NCI-H748 treated with DMSO at 0.1 percent for 48 hours (cell line): ENCODE measurements around the gene RP2.

Experiments
- DNase-seq: peaks from one replicate; lab custom pipeline; 2025; lab: John Stamatoyannopoulos, UW

The RP2 gene

DNA sequence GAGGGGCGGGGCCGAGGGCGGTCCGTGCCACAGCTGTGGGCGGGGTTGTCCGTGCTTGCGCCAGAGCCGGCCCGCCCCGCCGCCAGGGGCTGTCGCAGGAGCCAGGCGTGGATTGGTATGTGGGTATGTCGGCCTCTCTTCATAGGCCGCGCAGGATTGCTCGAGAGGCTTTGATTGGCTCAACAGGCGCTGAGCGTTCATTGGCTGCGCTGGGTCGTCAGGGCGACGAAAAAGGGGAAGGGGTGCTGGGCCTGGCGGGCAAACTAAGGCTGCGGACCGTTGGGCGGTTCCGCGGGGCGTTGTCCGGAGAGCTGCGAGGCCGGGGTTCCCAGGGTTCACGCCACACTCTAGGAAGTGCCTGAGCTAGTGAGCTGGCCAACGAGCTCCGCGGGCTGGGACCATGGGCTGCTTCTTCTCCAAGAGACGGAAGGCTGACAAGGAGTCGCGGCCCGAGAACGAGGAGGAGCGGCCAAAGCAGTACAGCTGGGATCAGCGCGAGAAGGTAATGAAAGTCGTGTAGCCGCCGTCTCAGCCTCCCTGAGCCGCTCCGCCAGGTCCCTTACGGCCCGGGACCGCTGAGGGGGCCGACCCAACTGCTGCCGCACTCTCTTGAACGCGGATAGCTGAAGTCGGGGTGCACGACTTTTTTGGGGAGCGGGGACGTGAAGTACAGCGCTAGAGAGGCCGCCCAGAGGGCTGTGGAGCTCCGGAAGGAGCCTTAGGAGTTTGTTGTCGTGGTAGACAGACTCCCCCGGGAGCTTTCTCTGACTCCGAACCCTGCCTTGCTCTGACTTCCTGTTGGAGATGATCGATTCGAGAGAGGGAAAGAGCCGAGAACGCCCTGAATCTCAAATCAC is at the start of gene RP2:
Gene RP2, plus strand, starts transcription at position 343 of the 857 bp plus-strand sequence. Its CDS starts 58 bp downstream, at position 401.
- peak; percentile 91 for DNase-seq

DNA sequence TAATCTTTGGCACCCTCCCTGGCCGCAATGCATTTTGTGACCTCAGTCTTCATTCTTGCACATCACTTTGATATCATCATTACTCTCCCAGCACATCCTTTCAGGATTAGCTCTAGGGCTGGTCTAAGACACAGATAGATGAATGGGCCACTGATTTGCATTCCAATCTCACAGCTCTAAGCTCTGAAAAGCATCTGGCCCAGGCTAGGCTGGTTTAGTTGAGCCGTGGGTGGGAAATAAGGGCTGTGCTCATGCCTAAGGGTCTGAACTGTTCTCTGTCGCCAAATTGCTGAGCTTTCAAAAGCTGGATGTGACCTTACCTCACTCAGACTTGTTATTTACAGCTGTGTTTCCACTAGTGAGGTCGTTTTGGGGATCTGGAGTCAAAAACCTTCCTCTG is 47.9 kb upstream of the RP2 start:
- no peak for DNase-seq

DNA sequence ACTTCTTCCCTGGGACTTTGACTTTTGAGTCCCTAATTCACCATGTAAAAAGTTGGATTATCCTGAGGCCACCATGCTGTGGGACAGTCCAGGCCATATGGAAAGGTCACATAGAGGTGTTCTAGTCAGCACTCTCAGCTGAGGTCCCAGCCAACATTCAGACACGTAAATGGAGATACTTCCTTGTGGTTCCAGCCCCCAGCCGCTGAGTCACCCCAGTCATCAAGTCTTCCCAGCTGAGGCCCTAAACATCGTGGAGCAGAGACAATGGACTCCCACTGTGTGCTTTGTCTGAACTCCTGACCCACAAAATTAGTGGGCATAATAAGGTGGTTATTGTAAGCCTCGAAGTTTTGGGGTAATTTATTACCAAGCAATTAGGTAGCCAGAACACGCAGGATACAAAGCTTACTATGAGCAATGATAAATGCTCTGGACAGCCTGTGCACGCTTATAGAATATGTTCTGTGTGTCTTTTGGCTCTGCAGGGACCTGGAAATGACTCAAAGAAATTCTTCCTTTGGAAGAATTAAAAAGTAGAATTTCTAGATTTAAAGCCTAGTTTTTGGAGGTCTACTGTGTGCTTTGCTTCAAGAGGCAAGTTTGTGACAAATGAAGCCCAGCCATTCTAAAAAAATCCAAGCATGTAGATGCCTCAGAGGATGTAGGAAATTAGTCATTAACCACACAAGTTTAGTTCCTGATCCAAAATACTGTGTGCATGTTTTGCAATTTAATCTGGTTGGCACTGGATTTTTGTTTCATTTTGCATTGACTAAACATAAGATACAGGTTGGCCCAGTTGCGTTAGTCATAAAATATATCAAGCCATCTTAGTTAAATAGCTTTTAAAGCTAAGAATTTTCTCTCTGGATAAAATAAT is 44.7 kb upstream of the RP2 start:
- DNase-seq = no peak

DNA sequence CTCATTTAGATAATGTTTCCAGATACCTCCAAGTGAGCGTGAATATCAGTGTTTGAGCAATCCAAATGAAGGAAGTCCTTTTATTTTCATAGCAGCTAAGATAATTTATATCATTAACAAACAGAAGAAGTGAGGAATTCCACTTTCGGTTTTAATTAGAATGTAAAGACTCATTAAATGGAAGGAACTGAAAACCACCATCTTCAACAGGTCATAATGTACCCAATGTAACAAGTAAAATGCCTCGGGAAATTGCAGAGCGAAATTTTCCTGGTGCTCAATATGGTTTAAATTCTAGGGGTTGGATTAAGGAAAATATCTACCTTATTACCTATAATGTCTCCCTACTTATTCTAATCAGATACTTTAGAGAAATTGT is 44.0 kb upstream of the RP2 start:
- DNase-seq = no peak

DNA sequence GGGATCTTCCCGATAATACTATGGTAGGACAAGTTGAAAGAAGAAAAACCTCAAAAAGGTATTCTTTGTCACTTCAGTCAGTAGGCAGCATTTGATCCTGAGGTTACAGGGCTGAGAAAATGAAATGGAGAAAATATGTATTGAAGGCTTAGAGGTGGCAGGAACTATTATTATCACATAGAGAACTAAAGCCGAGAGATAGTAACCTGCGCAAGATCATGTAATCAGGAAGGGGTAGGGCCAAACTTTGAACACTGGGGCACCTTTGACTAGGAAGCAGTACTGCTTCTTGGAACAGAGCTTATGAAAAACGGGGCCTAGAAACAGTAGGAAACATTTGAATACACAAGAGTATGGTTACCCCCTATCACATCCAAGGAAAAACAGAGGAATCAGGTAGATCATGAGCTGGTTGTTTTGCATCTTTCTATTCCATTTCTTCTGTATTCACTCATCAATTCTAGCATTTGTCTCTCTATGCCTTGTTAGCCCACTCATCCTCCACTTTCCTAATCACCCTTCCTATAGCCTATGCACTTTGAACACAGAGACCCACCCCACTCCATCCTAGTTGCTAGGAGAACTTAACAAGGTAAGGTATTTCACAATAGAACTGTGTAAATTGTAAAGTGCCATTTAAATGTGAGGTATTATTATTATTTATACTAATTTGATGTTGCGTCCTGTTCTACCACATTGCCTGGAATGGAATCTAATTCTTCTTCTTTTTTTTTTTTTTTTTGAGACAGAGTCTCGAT is 43.3 kb upstream of the RP2 start:
- DNase-seq = no peak

DNA sequence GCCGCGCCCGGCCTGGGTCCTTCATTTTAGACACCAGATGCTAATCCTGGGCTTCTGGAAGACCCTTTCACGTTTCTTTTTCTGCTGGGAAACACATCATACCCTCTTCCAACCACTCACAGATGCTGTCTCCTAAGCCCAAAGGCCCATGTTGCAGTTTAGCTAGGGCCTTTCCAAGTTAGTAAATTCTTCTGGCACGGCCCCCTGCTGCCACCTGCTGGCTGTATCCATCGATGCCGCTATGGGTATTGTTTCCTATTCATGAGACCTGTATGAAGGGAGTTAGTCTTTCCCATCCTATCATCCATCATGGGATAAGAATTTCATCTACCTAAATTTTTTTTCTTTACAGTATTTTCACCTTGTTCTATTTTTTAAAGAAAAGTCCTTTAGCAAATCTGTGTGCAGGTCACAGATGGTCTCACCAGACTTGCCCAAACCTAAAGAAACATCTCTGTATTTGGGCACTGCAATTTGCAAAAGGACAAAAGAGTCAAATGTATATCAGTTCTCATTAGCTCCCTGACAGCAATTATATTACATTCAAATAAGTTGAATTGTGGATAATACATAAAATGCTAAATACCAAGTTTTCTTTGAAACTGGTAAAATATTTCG is 40.2 kb upstream of the RP2 start:
- peak; percentile 9 for DNase-seq

DNA sequence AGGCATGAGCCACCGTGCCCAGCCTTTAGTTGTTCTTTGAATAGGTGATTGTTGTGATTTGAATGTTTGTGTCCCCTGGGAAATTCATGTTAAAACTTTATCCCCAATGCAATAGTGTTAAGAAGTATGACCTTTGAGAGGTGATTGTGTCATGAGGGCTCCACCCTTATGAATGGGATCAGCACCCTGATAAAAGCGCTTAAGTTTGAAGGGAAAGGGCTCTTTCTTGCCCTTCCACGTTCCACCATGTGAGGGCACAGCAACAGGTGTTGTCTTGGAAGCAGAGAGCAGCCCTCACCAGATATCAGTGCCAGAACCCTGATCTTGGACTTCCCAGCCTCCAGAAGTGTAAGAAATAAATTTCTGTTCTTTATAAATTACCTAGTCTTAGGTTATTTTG is 33.7 kb upstream of the RP2 start:
- DNase-seq = no peak

DNA sequence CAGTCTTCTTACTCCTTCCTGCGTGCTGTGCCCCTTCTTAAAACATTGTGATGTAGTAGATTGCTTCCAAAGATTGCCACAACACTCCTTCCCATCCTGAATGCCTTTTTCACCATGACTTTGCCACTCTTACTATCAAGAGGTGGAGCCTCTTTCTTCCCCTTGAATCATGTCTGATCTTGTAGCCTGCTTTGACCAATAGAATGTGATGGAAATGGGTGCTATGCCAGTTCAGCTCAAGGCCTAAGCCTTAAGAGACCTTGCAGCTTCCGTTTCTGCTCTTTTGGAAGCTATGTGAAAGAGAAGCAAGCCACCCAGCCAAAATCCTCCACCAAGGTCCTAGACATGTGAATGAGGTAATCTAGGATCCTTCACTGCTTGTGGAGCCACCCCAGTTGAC is 31.6 kb upstream of the RP2 start:
- no peak for DNase-seq

DNA sequence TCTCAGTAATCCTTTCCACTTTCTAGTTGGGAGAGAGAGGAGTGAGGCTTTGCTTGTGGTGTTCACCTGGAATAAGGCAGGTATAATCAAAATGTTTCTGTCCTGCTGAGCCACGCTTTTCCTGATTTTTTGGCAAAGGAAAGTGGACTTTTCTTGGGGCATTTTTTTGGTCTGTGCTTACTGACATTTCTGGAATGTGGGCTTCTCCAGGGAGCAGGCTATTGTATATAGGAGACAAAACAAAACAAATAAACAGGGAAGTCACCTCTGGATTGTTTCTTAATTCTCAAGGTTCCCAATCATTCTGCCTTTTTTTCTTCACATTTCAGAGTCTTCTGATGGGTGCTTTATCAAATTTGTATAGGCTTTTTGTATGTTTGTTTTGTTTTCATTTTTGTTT is 25.7 kb upstream of the RP2 start:
- no peak for DNase-seq

DNA sequence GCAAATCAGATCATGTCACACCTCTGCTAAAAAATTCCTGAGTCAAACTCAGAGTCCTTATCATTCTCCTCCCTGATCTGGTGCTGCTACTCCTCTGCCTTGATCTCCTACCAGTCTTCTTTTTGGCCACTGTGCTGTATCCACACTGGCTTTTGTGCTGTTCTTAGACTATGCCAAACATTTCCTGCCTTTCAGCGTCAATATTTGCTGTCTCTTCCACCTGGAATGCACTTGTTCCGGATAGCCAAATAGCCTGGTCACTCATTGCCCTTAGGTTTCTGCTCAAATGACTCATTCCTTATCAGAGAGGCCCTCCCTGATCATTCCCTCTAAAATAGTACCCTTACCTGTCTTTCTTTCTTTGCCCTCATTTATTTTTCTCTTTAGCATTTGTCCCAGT is 24.4 kb upstream of the RP2 start:
- DNase-seq = no peak

DNA sequence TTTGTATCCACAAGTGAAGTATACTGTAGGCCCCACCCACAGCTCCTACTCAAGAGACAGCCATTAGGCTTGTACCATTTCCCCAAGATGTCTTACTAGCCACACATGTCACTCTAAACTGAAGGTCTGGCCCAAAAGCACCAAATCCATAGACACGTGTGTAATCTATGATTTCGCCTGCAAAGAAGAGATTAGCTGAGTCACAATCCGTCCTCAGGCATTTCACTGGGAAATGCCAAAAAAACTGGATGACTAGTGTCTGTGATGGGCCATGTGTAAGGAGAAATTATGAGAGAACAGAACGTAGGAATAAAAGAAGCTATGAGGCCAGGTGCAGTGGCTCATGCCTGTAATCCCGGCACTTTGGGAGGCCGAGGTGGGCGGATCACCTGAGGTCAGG is 21.9 kb upstream of the RP2 start:
- DNase-seq = no peak

DNA sequence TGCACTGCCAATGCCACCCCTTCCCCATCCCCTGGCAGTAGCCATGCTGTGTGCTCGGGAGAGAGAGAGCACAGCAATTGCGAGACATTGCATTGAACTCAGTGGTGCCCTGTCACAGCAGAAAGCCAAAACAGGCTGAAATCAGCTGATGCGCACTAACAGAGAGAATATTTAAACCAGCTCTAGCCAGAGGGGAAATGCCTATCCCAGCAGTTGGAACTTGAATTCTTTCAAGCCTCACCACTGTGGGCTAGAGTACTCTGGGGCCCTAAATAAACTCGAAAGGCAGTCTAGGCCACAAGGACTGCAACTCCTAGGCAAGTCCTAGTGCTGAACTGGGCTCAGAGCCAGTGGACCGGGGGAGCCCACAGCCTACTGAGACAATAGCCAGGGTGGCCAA is 17.7 kb upstream of the RP2 start:
- DNase-seq = no peak

DNA sequence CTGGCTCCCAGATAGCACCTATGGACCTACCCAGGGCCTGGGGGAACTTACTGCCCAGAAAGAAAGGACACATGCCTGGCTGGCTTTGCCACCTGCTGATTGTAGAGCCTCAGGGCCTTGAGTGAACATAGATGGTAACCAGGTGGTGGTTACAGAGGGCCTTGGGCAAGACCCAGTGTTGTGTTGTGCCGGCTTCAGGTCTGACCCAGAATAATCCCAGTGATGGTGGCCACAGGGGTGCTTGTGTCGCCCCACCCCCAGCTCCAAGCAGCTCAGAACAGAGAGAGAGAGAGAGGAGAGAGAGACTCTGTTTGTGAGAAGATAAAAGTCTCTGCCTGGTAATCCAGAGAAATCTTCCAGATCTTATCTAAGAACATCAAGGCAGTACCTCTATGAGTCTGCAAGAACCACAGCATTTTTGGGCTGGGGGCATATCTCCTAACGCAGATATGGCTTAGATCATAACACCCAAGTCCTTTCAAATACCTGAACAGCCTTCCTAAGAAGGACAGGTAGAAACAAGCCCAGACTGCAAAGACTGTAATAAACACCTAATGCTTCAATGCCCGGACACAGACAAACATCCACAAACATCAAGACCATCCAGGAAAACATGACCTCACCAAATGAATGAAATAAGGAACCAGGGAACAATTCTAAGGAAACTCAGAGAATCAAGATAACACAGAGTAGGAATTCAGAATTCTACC is 16.3 kb upstream of the RP2 start:
- DNase-seq = no peak

DNA sequence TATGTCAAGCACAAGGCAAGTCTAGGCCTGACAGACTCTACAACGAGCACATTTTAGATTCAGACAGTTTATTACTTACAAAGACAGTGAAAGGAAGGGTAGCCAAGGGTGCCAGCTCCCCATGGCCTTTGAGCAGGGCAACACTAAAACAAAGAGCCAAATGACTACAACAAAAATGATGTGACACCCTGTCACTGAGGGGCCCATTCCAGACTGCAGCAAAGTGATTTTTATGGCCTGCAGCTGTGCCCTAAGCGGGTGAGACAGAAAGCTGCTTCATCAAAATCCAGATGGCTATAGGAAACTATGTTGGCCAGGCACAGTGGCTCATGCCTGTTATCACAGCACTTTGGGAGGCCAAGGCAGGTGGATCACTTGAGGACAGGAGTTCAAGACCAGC is 13.4 kb upstream of the RP2 start:
- DNase-seq = no peak

DNA sequence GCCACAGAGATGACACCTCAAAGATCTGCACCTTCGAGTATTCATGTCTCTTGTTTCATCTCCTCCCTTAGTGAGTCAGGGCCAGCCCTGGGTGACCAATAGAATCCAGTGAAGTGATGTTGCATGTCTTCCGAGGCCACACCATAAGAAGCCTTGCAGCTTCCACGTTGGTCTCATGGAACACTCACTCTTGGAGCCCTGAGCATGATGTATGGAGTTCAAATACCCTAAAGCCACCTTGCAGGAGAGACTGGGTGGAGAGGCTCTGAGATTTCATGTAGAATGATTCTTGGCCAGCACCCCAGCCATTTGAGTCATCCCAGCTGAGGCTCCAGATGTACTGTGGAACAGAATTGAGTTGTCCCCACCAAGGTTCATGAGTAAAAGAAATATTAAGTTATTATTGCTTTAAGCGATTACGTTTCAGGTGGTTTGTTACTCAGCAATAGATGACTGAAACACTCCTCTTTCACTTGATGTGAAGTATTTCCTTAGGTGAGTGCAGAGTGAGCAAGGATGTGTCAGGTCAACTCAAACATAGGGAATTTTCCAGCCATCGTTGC is 5.0 kb upstream of the RP2 start:
- DNase-seq = no peak

DNA sequence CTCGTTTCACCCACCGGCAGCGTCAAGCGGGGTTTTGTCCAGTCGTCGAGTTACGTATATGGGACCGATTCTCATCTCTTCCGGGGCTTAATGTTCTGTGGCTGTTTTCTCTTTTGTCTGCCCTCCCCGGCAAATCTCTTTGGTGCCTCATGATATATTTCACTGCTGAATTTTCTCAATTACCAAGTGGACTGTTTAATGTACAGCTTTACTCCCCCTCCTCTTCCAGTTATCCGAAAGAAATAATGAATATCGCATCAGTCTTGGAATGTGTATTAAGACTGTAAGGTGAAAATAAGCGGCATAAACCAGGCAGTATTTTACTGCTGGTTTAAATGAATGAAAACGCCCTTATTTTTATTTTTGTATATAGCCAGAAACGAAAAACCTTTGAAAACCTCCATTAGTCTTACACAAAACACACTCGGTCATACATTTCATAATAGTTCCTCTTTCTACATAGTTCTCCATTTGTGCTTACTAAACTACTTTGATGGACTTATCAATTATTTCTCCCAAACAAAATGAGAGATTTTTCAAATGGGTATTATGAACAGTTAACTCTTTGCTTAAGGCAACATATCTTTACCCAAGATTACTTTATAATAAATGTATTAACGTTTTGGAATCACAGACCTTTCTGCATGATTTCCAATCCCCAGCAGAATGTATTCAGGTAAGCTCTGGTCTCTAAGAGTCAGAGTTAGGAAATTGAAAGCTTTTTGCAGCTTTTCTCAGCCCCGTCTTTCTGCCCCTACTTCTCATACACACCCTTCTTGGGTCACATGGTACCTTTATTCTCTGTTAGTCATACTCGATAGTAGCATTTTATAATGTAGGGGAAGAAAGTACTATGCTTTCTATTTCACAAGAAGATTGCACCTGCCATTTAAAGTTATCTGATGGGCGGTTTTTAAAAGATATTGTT is 979 bp downstream of the RP2 start:
- DNase-seq = peak; percentile 5

DNA sequence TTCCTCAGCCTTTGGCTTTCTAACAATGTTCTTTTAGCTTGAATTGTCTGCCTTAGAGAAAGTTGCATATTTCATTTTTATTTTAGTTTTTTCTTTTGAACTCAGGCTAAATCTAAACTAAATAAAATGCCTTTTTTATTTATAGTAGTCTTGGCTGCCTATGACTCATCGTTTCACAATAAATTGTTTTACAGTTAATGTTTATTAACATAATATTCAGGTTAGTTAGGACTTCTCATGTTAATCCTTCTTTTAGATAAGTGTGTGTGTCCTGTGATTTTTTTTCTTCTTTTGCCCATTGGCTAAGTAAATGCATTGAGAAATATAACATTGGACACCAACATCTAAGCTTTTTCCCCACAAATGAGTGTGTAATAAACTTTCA is 1.6 kb downstream of the RP2 start:
- DNase-seq = no peak

DNA sequence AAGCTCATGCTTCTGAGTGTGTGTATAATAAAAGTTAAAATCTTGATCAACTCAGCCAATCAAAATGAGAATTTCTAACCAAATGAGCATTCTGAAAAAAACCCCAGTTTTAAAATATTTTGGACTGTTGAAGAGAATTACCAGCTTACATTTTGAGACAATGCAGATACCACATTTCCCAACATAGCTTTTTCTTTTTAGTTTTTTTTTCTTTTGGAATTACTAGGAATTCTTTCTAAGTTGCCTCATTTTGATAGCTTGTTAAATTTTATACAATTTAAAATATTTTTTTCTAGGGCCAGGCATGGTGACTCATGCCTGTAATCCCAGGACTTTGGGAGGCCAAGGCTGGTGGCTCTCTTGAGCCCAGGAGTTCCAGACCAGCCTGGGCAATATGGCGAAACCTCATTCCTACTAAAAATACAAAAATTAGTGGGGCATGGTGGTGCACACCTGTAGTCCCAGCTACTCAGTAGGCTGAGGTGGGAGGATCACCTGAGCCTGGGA is 2.2 kb downstream of the RP2 start:
- DNase-seq = no peak

DNA sequence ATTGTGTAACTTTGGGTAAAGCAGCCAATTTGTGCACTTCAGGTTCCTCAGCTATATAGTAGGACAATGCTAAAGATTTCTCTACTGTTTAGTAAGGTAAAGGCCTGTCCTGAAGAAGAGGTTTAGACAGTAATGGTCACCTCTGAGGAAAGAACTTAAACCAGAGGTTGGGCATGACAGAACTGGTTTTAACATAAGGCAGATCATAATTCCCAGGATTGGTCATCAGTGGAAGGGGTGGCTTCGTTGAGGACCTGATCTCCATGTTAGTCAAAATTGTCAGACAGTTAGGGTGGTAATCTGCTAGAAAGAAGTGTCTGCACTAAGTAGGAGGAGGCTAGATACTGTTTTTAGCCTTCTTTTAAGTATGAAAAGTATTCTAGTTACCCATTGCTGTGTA is 4.1 kb downstream of the RP2 start:
- DNase-seq = no peak

DNA sequence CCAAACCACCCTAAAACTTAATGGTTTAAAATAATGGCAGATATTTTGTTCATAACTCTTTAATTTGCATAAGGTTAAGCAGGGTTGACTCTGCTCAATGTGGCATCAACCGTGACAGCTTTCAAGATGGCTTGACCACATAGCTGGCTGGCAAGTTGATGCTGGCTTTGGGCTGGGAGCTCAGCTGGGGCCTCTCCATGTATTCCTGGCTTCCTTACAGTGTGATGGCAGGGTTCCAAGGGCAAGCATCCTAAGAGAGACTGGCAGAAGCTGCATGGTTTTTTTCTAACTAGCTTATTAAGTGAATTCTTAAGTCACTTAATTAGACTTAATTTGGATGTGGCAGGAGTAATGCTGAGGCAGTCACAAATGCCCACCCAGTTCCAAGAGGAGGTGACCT is 4.5 kb downstream of the RP2 start:
- DNase-seq = no peak
